Endothelial cell of coronary artery (primary cell): Measurements from ENCODE around the gene SUCLG1. TPM values are rescaled to one million over a fixed set of nuclear protein-coding genes. Genes with fewer than 3 reads are reported as not detected.

ENCODE experiments used
- total RNA-seq: library from RNA; depleted of rRNA; stranded (reverse); fragments of >200 nt; gene quantifications from 2 replicates; pipeline ENCODE4 v1.2.3, GENCODE V29; 2014

The SUCLG1 gene
- total RNA-seq = 42.4 and 43.1 TPM in 2 replicates

GRCh38 chr2:84459018-84459943 is at the start of gene SUCLG1:
TSS of gene SUCLG1 (minus strand) at chr2:84459280. CDS start at chr2:84459269, 11 bp downstream.

Other genes with a start within 250 kb of the SUCLG1 start
- under 0.01 and 0.09 TPM in 2 replicates for gene DNAH6, start 57.2 kb upstream of the SUCLG1 start, total RNA-seq